ENCODE results near the gene UNKL. TPM values are rescaled to one million over a fixed set of nuclear protein-coding genes. Genes with fewer than 3 reads are reported as not detected.

Gene UNKL
- total RNA-seq, 1 donor from 2014 or later, result 13.4 TPM

DNA sequence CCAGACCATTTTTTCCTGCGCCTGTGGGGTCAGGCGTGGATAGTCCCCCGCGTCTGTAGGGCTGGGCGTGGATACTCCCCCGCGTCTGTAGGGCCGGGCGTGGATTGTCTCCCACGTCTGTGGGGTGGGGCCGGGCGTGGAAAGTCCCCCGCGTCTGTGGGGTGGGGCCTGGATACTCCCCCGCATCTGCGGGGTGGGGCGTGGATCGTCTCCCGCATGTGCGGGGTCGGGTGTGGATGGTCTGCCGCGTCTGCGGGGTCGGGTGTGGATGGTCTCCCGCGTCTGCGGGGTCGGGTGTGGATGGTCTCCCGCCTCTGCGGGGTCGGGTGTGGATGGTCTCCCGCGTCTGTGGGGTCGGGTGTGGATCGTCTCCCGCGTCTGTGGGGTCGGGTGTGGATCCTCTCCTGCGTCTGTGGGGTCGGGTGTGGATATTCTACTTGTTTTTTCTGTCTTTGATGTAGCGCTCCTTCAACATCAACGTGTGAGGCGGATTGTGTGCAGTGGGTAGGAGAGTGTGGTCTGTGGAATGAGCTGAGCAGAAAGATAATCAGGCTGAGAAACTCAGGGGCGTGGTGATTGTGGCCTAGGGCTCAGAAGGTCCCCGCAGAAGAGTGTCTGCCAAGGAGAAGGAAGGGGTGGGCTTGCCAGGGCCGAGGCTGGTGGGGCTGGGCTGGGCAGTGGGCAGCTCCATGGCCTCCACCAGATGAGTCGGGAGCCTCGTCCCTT, 59.5 kb downstream of the UNKL start:
- Histone ChIP-seq H3K9me3 (replicated peaks) (no peaks in the 10 kb centered on the region), H3K4me1 (peaks cover 47% of the 10 kb centered on the region), H3K36me3 (peaks cover 21% of the 10 kb centered on the region), H3K27me3 (ENCODE audit: low read depth) (no peaks in the 10 kb centered on the region), H3K27ac (replicated peaks) (no peak overlapping the region), H3K4me3 (no peak overlapping the region)
- DNase-seq, result no peak
- intact Hi-C loops (cut with micrococcal nuclease), result no loop called here
- no peak for TF ChIP-seq CTCF (IDR thresholded peaks at IDR 0.05; ENCODE audit: borderline replicate concordance)

DNA sequence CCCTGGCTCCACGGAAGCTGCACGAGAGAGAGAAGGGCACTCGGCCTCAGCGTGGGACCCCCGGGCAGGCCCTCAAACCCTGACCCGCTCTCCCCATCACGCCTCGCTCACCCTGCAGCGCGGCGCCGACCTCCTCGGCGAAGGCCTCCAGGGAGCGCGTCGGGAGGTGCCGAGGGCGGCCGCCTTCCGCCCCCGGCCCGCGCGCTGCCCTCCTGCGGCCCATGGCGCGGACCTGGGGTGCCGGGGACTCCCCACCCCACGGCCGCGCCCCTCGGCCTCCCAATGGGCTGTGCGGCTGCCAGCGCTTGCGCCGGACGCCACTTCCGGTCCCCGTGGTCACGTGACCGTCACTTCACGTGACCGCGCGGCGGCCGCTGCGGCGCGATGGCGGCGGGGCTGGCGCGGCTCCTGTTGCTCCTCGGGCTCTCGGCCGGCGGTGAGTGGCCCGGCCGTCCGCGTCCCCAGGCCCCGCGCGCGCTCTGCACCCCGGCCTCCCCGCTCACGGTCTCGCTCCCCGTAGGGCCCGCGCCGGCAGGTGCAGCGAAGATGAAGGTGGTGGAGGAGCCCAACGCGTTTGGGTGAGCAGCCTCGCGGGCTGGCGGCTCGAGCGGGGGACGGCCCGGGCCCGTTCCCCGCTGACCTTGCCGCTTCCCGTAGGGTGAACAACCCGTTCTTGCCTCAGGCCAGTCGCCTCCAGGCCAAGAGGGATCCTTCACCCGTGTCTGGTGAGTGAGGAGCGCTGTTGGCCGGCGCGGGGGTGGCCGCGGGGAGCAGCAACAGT, 62.7 kb downstream of the UNKL start, which contains the start of the genes GNPTG and TSR3:
Gene GNPTG (plus strand): TSS at position 350 of the 781 bp plus-strand sequence. CDS start 35 bp downstream, at position 385.
Gene TSR3 (minus strand): TSS at position 297 of the 781 bp plus-strand sequence. CDS start 74 bp downstream, at position 223.
- H3K27me3 ChIP-seq (ENCODE audit: low read depth), result no peaks in the 10 kb centered on the region
- no peak for TF ChIP-seq CTCF (IDR thresholded peaks at IDR 0.05; ENCODE audit: borderline replicate concordance)
- H3K27ac ChIP-seq (replicated peaks), result peak within 1 kb of the TSS; percentile 84
- peaks cover 27% of the 10 kb centered on the region for H3K36me3 ChIP-seq
- intact Hi-C loops (cut with micrococcal nuclease), result no loop called here
- H3K9me3 ChIP-seq (replicated peaks), result no peaks in the 10 kb centered on the region
- H3K4me1 ChIP-seq, result peaks cover 47% of the 10 kb centered on the region
- peak; percentile 87 for DNase-seq
- H3K4me3 ChIP-seq, result peak within 1 kb of the TSS; percentile 99

DNA sequence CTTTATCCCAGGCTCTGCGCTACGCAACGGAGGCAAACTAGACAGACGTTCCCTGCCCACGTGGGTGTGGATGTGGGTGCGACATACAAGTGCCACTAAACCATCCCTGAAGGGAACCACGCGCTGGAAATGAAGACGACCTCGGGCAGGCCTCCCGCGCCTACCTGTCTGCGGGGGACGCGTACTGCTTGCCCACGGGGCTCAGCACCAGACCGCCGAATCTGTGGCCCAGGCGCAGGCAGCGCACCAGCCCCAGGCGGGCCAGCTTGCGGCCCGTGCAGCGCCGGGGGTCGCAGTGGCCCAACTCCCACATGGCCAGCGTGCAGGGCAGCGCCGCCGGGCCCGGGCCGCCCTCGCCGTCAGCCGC, 63.3 kb downstream of the UNKL start:
- TF ChIP-seq CTCF (IDR thresholded peaks at IDR 0.05; ENCODE audit: borderline replicate concordance), result no peak
- DNase-seq, result no peak
- Histone ChIP-seq H3K27ac (replicated peaks) (peak overlapping the region; percentile 84), H3K4me1 (peaks cover 47% of the 10 kb centered on the region), H3K4me3 (peak overlapping the region; percentile 99), H3K36me3 (peaks cover 27% of the 10 kb centered on the region), H3K9me3 (replicated peaks) (no peaks in the 10 kb centered on the region), H3K27me3 (ENCODE audit: low read depth) (no peaks in the 10 kb centered on the region)
- intact Hi-C loops (cut with micrococcal nuclease), result no loop called here

DNA sequence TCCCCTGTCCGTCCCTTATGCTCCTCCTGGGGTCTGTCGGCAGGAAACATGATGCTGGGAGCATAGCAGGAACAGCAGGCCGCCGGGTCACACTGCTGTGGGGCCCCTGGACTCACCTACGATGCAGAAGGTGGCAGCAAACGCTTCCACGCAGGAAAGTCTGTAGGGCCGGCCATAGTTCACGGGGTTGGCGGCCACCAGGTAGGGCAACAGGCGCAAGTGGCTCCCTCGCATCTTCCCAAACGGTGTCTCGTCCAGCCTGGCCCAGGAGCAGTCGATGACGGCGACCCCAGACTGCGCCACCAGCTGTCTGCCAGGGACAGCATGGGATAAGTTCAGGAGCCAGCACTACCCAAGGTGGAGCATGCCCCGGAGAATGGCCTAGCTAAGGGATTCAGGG, 63.8 kb downstream of the UNKL start:
- Histone ChIP-seq H3K27me3 (ENCODE audit: low read depth) (no peaks in the 10 kb centered on the region), H3K9me3 (replicated peaks) (no peaks in the 10 kb centered on the region), H3K4me1 (peaks cover 46% of the 10 kb centered on the region), H3K27ac (replicated peaks) (peak overlapping the region; percentile 84), H3K36me3 (peaks cover 27% of the 10 kb centered on the region), H3K4me3 (peak overlapping the region; percentile 99)
- TF ChIP-seq CTCF (IDR thresholded peaks at IDR 0.05; ENCODE audit: borderline replicate concordance), result no peak
- intact Hi-C loops (cut with micrococcal nuclease), result no loop called here
- DNase-seq, result no peak

GRCh38 chr16:1349951-1350350, 64.6 kb downstream of the UNKL start:
- H3K9me3 ChIP-seq (replicated peaks), result no peaks in the 10 kb centered on the region
- no peak for DNase-seq
- H3K27ac ChIP-seq (replicated peaks), result no peak overlapping the region
- peak overlapping the region; percentile 99 for H3K4me3 ChIP-seq
- H3K4me1 ChIP-seq, result peaks cover 39% of the 10 kb centered on the region
- TF ChIP-seq CTCF (IDR thresholded peaks at IDR 0.05; ENCODE audit: borderline replicate concordance), result no peak
- intact Hi-C loops (cut with micrococcal nuclease), result no loop called here
- H3K36me3 ChIP-seq, result peaks cover 27% of the 10 kb centered on the region
- no peaks in the 10 kb centered on the region for H3K27me3 ChIP-seq (ENCODE audit: low read depth)

Data from left ventricle myocardium inferior (tissue), 1 donor.